Measurements from ENCODE around the gene SLC10A6. TPM values are rescaled to one million over a fixed set of nuclear protein-coding genes. Genes with fewer than 3 reads are reported as not detected.
"Not testable (repeated sequence)": the region's sequence is repeated elsewhere in the genome, so short reads cannot be mapped to it uniquely, and the experiment has no call there.

SLC10A6 gene
- total and polyA plus RNA-seq, 4 donors = 4.2 to 5.4 TPM; not detected in 2

DNA sequence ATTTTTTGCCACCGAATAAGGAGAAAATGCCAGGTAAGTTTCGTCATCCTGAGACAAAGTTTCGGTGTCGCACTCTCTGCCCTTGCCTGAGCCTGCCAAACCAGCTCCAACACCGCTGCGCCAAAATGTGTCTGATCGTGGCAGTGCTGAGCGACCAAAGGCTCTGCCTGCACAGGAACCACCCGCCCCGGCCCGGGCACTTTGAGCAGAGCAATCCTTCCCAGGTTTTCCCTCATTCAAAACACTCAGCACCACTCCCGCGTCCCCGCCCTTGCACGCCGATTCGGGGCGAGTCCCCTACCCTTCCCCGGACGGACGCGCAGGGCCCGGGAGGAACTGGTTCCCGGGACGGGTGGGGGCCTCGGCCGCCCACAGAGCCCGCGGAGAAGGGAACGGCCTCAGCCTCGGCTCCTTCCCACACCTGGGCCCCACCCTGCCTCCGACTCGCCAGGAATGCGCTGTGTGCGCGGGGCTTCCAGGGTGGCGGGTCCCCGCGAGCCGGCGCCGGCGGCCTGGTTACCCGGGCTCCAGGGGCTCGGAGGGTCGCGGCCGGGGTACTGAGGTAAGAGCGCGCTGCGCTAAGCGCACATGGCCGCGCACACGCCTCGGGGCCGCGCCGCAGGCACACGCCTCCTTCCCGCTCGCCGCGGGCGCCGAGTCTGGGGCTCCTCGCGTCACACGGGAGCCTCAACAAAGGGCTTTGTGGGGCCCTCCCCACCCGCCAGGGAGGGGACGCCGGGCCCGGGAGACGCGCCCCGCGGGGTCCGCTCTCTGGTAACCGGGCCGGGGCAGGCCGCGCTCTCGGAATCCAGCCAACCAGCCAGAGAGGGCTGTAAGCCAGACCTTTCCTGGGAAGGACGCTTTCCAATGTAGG lies 42.8 kb upstream of the SLC10A6 start, which contains the start of gene C4orf36:
Gene C4orf36 (minus strand): TSS at position 661 of the 874 bp plus-strand sequence. CDS start 902 bp downstream, outside the sequence.
- no peaks in the 10 kb centered on the region for H3K27me3 ChIP-seq (ENCODE audit: control insufficient read depth in 1 of 2, insufficient read depth in 2 of 2, low read length in 1 of 2)
- 1% methylated on average over 58 to 84 of the region's 84 CpGs for WGBS, 2 donors
- intact Hi-C loops (cut with DNase I) = loop anchor here (2.0 to 10.0 kb wide), 3 partner anchors 297 to 393 kb away; partner anchors contain the start of gene PTPN13 (in 2 of the 2)
- no peaks in the 10 kb centered on the region for H3K9me3 ChIP-seq (ENCODE audit: control insufficient read depth, low read length)
- DNase-seq = peak; percentile 69 to 88
- H3K4me1 ChIP-seq (ENCODE audit: control insufficient read depth in 1 of 2, insufficient read depth in 2 of 2, low read length in 2 of 2) = no peaks in the 10 kb centered on the region
- ATAC-seq (ENCODE audit: low FRiP score) = peak; percentile 80
- H3K4me3 ChIP-seq (ENCODE audit: low read length in 2 of 2) = peak within 1 kb of the TSS; percentile 22 to 90
- no peaks in the 10 kb centered on the region for H3K36me3 ChIP-seq (ENCODE audit: control insufficient read depth in 1 of 2, insufficient read depth in 2 of 2, low read length in 1 of 2)
- peak within 1 kb of the TSS in 1 of 2 donors; percentile 5 for H3K27ac ChIP-seq (ENCODE audit: low read depth in 1 of 2, low read length in 2 of 2)

DNA sequence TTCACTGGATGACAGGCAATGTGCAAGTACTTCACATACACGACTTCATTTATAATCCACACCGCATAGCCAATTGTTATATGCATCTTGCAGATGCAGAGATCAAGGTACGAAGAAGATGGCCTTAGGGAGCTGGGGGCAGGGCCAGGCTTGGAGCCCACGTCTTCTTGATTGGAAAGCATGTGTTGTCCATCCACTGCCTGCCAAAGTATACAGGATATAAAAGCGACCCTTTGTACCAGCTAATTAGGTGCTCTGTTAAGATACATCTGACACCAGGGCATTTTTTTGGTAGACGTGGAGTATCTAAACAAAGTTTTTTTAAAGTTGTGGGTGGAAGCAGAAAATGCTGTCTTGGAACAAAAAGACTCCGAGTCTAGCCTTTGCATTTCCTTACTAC lies 41.6 kb upstream of the SLC10A6 start:
- H3K9me3 ChIP-seq (ENCODE audit: control insufficient read depth, low read length) = no peaks in the 10 kb centered on the region
- no peaks in the 10 kb centered on the region for H3K4me1 ChIP-seq (ENCODE audit: control insufficient read depth in 1 of 2, insufficient read depth in 2 of 2, low read length in 2 of 2)
- 63 to 67% methylated on average over 7 of the region's 7 CpGs for WGBS, 2 donors
- intact Hi-C loops (cut with DNase I) = loop anchor here (5.0 to 10.0 kb wide), 2 partner anchors 296 to 298 kb away; partner anchors contain the start of gene PTPN13 (in 2 of the 2)
- H3K27ac ChIP-seq (ENCODE audit: low read depth in 1 of 2, low read length in 2 of 2) = no peak overlapping the region
- DNase-seq = no peak
- no peaks in the 10 kb centered on the region for H3K27me3 ChIP-seq (ENCODE audit: control insufficient read depth in 1 of 2, insufficient read depth in 2 of 2, low read length in 1 of 2)
- no peaks in the 10 kb centered on the region for H3K36me3 ChIP-seq (ENCODE audit: control insufficient read depth in 1 of 2, insufficient read depth in 2 of 2, low read length in 1 of 2)
- no peak overlapping the region for H3K4me3 ChIP-seq (ENCODE audit: low read length in 2 of 2)
- ATAC-seq (ENCODE audit: low FRiP score) = no peak

DNA sequence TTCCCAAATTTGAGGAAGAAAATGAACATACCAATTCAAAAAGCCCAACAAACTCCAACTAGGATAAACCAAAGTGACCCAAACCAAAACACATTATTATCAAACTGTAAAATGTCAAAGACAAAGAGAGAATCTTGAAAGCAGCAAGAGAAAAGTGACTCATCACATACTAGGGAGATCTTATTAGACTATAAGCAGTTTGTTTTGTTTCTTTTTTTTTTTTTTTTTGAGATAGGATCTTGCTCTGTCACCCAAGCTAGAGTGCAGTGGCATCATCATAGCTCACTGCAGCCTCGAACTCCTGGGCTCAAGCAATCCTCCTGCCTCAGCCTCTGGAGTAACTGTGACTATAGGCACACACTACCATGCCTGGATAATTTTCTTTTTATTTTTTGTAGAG lies 30.5 kb upstream of the SLC10A6 start:
- no peak overlapping the region for H3K4me3 ChIP-seq (ENCODE audit: low read length in 2 of 2)
- no peaks in the 10 kb centered on the region for H3K4me1 ChIP-seq (ENCODE audit: control insufficient read depth in 1 of 2, insufficient read depth in 2 of 2, low read length in 2 of 2)
- intact Hi-C loops (cut with DNase I) = no loop called here
- no peaks in the 10 kb centered on the region for H3K36me3 ChIP-seq (ENCODE audit: control insufficient read depth in 1 of 2, insufficient read depth in 2 of 2, low read length in 1 of 2)
- WGBS, 2 donors = 81 to 89% methylated on average over 1 of the region's 1 CpG
- DNase-seq = no peak
- no peak for ATAC-seq (ENCODE audit: low FRiP score)
- no peaks in the 10 kb centered on the region for H3K27me3 ChIP-seq (ENCODE audit: control insufficient read depth in 1 of 2, insufficient read depth in 2 of 2, low read length in 1 of 2)
- H3K9me3 ChIP-seq (ENCODE audit: control insufficient read depth, low read length) = peaks cover 5% of the 10 kb centered on the region
- no peak overlapping the region for H3K27ac ChIP-seq (ENCODE audit: low read depth in 1 of 2, low read length in 2 of 2)

DNA sequence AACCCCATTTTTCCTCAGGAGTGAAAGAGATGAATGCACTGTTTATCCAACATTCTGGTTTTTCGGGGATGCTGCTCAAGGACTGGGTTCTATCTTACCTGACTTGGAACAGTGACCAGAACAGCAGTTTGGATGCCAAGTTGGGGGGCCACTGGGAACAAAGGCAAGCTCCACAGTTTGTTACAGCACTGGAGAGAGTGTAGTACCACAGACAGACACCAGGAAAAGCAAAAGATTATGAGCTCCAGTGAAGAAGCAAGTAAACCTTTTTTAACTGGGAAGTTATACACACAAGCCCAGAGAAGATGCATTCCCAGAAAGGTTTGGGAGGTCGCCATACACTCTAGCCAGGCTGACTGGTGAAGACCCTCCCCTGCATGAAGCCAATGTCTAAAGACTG lies 29.5 kb upstream of the SLC10A6 start:
- Histone ChIP-seq H3K36me3 (ENCODE audit: control insufficient read depth in 1 of 2, insufficient read depth in 2 of 2, low read length in 1 of 2) (no peaks in the 10 kb centered on the region), H3K27me3 (ENCODE audit: control insufficient read depth in 1 of 2, insufficient read depth in 2 of 2, low read length in 1 of 2) (no peaks in the 10 kb centered on the region), H3K9me3 (ENCODE audit: control insufficient read depth, low read length) (peaks cover 5% of the 10 kb centered on the region), H3K27ac (ENCODE audit: low read depth in 1 of 2, low read length in 2 of 2) (no peak overlapping the region), H3K4me1 (ENCODE audit: control insufficient read depth in 1 of 2, insufficient read depth in 2 of 2, low read length in 2 of 2) (no peaks in the 10 kb centered on the region), H3K4me3 (ENCODE audit: low read length in 2 of 2) (no peak overlapping the region)
- 95 to 97% methylated on average over 2 of the region's 2 CpGs for WGBS, 2 donors
- intact Hi-C loops (cut with DNase I) = no loop called here
- DNase-seq (no peak), ATAC-seq (ENCODE audit: low FRiP score) (no peak)

DNA sequence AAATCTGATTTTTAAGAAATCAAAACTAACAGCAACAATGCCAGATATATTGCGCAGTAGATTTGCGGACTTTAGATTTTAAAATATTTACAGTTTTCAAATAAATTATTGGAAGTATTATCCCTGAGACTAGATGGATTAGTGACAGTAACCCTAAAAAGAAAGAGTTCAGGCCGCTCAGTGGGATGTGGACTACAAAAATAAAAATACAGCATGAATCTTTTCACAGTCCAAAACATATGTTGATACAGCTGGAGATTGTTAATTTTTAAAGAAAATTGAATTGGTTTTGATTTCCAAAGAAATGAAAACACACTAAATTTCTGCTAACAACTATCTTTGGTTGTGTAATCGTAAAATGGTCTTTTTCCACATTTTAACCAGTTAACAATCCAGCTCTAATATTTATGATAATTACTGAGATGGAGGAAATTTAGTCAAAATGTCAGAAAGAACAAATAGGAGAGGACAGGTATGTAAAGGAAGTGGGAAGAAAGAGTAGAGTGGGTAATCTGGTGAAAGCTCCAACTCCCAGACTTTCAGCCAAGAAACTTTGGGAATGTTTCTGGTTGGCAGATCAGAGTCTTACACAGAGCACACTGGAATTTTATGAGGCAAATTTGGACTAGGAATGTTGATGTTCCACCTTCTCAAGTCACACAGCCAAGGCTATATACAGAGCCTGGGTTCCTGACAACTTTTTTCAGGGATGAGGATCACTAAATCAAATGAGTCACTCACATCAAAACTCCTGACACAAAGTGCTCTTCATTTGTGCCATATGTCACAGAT lies 27.9 kb upstream of the SLC10A6 start:
- H3K4me3 ChIP-seq (ENCODE audit: low read length in 2 of 2) = no peak overlapping the region
- H3K27me3 ChIP-seq (ENCODE audit: control insufficient read depth in 1 of 2, insufficient read depth in 2 of 2, low read length in 1 of 2) = no peaks in the 10 kb centered on the region
- H3K9me3 ChIP-seq (ENCODE audit: control insufficient read depth, low read length) = peaks cover 5% of the 10 kb centered on the region
- 42 to 48% methylated on average over 4 of the region's 4 CpGs for WGBS, 2 donors
- H3K27ac ChIP-seq (ENCODE audit: low read depth in 1 of 2, low read length in 2 of 2) = peak overlapping the region in 1 of 2 donors; percentile 28
- DNase-seq (no peak), ATAC-seq (ENCODE audit: low FRiP score) (peak; percentile 59)
- intact Hi-C loops (cut with DNase I) = no loop called here
- H3K4me1 ChIP-seq (ENCODE audit: control insufficient read depth in 1 of 2, insufficient read depth in 2 of 2, low read length in 2 of 2) = no peaks in the 10 kb centered on the region
- H3K36me3 ChIP-seq (ENCODE audit: control insufficient read depth in 1 of 2, insufficient read depth in 2 of 2, low read length in 1 of 2) = no peaks in the 10 kb centered on the region

DNA sequence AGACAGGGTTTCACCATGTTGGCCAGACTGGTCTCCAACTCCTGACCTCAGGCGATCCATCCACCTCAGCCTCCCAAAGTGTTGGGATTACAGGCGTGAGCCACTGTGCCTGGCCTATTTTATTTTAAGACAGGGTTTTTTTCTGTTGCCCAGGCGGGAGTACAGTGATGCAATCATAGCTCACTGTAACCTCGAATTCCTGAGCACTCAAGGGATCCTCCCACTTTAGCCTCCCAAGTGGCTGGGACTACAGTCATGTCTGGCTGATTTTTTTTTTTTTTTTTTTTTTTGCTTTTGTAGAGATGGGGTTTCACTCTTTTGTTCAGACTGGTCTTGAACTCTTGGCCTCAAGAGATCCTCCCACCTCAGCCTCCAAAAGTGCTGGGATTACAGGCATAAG lies 26.3 kb upstream of the SLC10A6 start:
- intact Hi-C loops (cut with DNase I); H3K9me3 ChIP-seq (ENCODE audit: control insufficient read depth, low read length); H3K27me3 ChIP-seq (ENCODE audit: control insufficient read depth in 1 of 2, insufficient read depth in 2 of 2, low read length in 1 of 2); H3K36me3 ChIP-seq (ENCODE audit: control insufficient read depth in 1 of 2, insufficient read depth in 2 of 2, low read length in 1 of 2); ATAC-seq (ENCODE audit: low FRiP score); DNase-seq; H3K27ac ChIP-seq (ENCODE audit: low read depth in 1 of 2, low read length in 2 of 2); H3K4me3 ChIP-seq (ENCODE audit: low read length in 2 of 2); H3K4me1 ChIP-seq (ENCODE audit: control insufficient read depth in 1 of 2, insufficient read depth in 2 of 2, low read length in 2 of 2): not testable (repeated sequence)
- WGBS, 2 donors = 86 to 87% methylated on average over 4 of the region's 4 CpGs

DNA sequence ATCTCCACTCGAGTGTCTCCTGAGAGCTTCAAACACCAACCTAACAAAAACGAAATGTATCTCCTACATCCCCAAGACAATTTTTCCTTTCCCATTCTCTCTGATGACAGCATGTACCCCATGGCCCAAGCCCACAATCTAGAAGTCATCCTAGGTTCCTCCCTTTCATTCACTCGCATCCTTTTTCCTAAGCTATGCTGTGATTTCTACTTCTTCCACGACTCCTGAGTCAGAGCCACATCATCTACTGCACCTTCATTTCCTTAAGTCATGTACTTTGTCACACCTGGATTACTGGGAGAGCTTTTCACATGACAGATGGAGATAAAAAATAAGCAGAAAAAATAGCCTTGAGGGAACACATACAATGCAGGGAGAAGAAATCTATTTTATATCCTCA lies 23.0 kb upstream of the SLC10A6 start:
- Histone ChIP-seq H3K36me3 (ENCODE audit: control insufficient read depth in 1 of 2, insufficient read depth in 2 of 2, low read length in 1 of 2) (no peaks in the 10 kb centered on the region), H3K27me3 (ENCODE audit: control insufficient read depth in 1 of 2, insufficient read depth in 2 of 2, low read length in 1 of 2) (no peaks in the 10 kb centered on the region), H3K4me1 (ENCODE audit: control insufficient read depth in 1 of 2, insufficient read depth in 2 of 2, low read length in 2 of 2) (no peaks in the 10 kb centered on the region), H3K4me3 (ENCODE audit: low read length in 2 of 2) (no peak overlapping the region), H3K27ac (ENCODE audit: low read depth in 1 of 2, low read length in 2 of 2) (no peak overlapping the region), H3K9me3 (ENCODE audit: control insufficient read depth, low read length) (no peaks in the 10 kb centered on the region)
- 79 to 83% methylated on average over 4 of the region's 4 CpGs for WGBS, 2 donors
- ATAC-seq (ENCODE audit: low FRiP score) (no peak), DNase-seq (no peak)
- intact Hi-C loops (cut with DNase I) = no loop called here

DNA sequence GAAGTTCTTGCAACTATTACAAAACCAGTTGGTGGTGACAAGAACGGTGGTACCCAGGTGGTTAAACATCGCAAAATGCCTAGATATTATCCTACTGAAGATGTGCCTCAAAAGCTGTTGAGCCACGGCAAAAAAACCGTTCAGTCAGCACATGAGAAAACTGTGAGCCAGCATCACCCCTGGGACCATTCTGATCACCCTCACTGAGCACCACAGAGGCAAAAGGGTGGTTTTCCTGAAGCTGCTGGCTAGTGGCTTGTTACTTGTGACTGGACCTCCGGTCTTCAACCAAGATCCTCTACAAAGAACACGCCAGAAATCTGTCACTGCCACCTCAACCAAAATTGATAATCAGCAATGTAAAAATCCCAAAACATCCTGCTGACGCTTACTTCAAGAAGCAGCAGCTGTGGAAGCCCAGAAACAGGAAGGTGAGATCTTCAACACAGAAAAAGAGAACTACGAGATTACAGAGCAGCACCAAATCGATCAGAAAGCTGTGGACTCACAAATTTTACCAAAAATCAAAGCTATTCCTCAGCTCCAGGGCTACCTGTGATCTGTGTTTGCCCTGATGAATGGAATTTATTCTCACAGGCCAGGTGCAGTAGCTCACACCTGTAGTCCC lies 21.4 kb upstream of the SLC10A6 start:
- no peaks in the 10 kb centered on the region for H3K27me3 ChIP-seq (ENCODE audit: control insufficient read depth in 1 of 2, insufficient read depth in 2 of 2, low read length in 1 of 2)
- H3K27ac ChIP-seq (ENCODE audit: low read depth in 1 of 2, low read length in 2 of 2) = no peak overlapping the region
- H3K9me3 ChIP-seq (ENCODE audit: control insufficient read depth, low read length) = no peaks in the 10 kb centered on the region
- H3K36me3 ChIP-seq (ENCODE audit: control insufficient read depth in 1 of 2, insufficient read depth in 2 of 2, low read length in 1 of 2) = no peaks in the 10 kb centered on the region
- ATAC-seq (ENCODE audit: low FRiP score) (no peak), DNase-seq (no peak)
- intact Hi-C loops (cut with DNase I) = no loop called here
- H3K4me1 ChIP-seq (ENCODE audit: control insufficient read depth in 1 of 2, insufficient read depth in 2 of 2, low read length in 2 of 2) = no peaks in the 10 kb centered on the region
- WGBS, 2 donors = 76 to 83% methylated on average over 9 of the region's 9 CpGs
- no peak overlapping the region for H3K4me3 ChIP-seq (ENCODE audit: low read length in 2 of 2)

All from aorta (tissue), 5 donors.